GM21367 (cell line): ENCODE measurements around the gene ZNF23.

Experiments used
- ATAC-seq: cut with Tn5 transposase; IDR thresholded peaks from one replicate; pipeline ENCODE4 v1.9.1; 2021; ENCODE audit not compliant: unreplicated experiment

ZNF23 gene

DNA sequence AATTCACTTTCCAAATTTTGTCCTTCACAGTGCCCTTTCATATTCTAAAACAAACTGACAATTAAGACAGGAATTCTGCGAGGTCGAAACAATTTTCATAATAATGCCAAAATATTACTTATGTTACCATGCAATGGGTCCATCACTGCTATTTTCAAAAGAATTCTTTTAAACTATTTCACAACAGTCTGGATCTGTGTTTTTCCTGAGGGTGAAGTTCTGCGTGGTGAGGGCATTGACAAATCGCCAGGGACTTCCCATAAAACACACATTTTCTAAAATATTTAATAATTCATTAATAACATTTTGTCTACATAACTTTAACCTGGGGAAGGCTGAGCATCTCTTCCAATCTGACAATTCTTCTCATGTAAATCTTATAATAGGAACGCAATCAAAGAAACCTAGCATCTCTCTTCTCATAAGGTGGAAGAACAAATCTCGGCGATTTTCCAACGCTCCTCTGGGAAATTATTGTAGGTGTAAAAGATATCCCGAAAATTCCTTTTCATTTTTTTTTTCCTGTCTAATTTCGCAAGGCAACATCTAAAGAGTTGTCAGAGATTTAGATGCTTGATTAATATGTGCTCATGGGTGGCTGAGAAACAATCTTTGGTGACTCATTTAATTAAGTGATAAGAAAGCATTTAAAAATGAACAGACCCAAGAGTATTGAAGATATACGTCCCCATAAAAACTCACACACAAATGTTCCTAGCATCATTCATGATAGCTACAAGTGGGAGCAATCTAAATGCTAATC lies 62.1 kb downstream of the ZNF23 start:
- no peak for ATAC-seq
